ENCODE measurements around the gene ODAD3. TPM values are rescaled to one million over a fixed set of nuclear protein-coding genes. Genes with fewer than 3 reads are reported as not detected.

Gene ODAD3
- total and polyA plus RNA-seq, 2 donors (not counting 1 experiment from before 2014, with no cell fraction given), result 0.18 to 0.62 TPM

DNA sequence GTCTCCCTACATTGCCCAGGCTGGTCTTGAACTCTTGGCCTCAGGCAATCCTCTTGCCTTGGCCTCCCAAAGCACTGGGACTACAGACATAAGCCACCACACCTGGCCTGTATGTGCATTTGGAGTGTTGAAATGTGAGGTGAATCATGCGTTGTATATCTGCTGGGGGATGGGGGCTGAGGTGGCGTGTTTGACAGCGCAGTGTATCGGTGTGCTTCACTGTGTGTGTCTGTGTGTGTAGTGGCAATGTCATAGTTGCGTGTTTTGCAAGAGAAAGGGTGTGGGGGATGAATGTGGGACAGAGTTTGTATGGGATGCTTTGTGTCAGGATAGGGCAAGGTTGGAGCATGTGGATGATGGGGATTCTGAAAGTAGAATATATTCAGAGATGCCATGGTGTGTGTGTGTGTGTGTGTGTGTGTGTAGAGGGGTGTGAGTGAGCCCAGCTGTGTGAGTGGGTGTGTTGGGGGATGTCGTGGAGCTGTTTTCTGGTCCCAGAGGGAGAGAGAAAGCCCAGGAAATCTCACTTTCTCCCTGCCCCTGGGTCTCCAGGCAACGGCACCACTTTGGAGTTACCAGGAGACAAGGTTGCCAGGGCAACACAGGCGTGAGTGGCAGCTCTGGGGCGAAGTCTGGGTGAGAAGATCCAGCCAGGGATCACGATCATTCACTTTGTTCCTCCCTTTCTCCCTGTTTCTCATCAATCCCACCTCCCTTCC is 61.6 kb downstream of the ODAD3 start:
- peak overlapping the region; percentile 84 for H2AFZ ChIP-seq (ENCODE audit: insufficient read depth, low read depth, low read length, poor library complexity, severe bottlenecking)
- peaks cover 16% of the 10 kb centered on the region for H3K79me2 ChIP-seq (ENCODE audit: control insufficient read depth, insufficient read depth, low read length)
- peaks cover 27 to 32% of the 10 kb centered on the region in 2 donors for H3K4me1 ChIP-seq (ENCODE audit: control insufficient read depth in 2 of 2, insufficient read depth in 2 of 2, low read length in 2 of 2)
- no peaks in the 10 kb centered on the region for H4K20me1 ChIP-seq (ENCODE audit: control insufficient read depth, insufficient read depth, low read length, poor library complexity, severe bottlenecking)
- no peaks in the 10 kb centered on the region for H3K9me3 ChIP-seq (ENCODE audit: control extremely low read depth in 1 of 3, control insufficient read depth in 2 of 3, insufficient read depth in 1 of 3, low read length in 2 of 3)
- no peak overlapping the region for H3K27ac ChIP-seq (ENCODE audit: low read length in 2 of 2)
- intact Hi-C loops (cut with micrococcal nuclease), result loop anchor here (10.0 kb wide), 1 partner anchor 1559 kb away; the partner anchor contains the start of gene FBXL12
- H3K4me1 Mint-ChIP-seq, result peaks cover 14% of the 10 kb centered on the region
- CTCF ChIA-PET, result interaction anchor here (1.1 to 4.6 kb wide), 2 partner anchors 62 to 109 kb away, joined by 4 to 37 read pairs; partner anchors contain the start of genes ODAD3 and PRKCSH
- POLR2A ChIA-PET, result interaction anchor here (0.6 to 2.5 kb wide), 4 partner anchors 21 to 62 kb away, joined by 3 to 23 read pairs (median 4); partner anchors contain the start of genes CCDC159, ODAD3, PRKCSH and RAB3D
- H3K9me3 Mint-ChIP-seq (ENCODE audit: insufficient read depth), result no peaks in the 10 kb centered on the region
- no peaks in the 10 kb centered on the region for H3K27me3 Mint-ChIP-seq
- TF ChIP-seq, protein P1, sequence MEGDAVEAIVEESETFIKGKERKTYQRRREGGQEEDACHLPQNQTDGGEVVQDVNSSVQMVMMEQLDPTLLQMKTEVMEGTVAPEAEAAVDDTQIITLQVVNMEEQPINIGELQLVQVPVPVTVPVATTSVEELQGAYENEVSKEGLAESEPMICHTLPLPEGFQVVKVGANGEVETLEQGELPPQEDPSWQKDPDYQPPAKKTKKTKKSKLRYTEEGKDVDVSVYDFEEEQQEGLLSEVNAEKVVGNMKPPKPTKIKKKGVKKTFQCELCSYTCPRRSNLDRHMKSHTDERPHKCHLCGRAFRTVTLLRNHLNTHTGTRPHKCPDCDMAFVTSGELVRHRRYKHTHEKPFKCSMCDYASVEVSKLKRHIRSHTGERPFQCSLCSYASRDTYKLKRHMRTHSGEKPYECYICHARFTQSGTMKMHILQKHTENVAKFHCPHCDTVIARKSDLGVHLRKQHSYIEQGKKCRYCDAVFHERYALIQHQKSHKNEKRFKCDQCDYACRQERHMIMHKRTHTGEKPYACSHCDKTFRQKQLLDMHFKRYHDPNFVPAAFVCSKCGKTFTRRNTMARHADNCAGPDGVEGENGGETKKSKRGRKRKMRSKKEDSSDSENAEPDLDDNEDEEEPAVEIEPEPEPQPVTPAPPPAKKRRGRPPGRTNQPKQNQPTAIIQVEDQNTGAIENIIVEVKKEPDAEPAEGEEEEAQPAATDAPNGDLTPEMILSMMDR (IDR thresholded peaks at IDR 0.05), result no peak
- no peak for TF ChIP-seq EZH2 (IDR thresholded peaks at IDR 0.05; ENCODE audit: borderline replicate concordance, insufficient read depth, low read depth, low read length, poor library complexity, severe bottlenecking)
- WGBS (ENCODE audit: insufficient coverage), result 58% methylated on average over 10 of the region's 10 CpGs
- H3K4me3 Mint-ChIP-seq, result peak overlapping the region; percentile 74
- H3K27ac Mint-ChIP-seq, result peak overlapping the region; percentile 69
- no peak for ATAC-seq (ENCODE audit: low read depth)
- no peaks in the 10 kb centered on the region for H3K27me3 ChIP-seq (replicated peaks in 1 of 4; ENCODE audit: control extremely low read depth in 1 of 4, control insufficient read depth in 3 of 4, insufficient read depth in 4 of 4, low read length in 3 of 4)
- H3K4me2 ChIP-seq (replicated peaks; ENCODE audit: low read depth, low read length, poor library complexity, severe bottlenecking), result peak overlapping the region; percentile 96
- H3K36me3 ChIP-seq (replicated peaks in 1 of 2; ENCODE audit: control extremely low read depth in 1 of 2, control insufficient read depth in 1 of 2, extremely low read depth in 1 of 2, insufficient read depth in 2 of 2, low read length in 1 of 2), result peaks cover 0 to 10% of the 10 kb centered on the region in 2 experiments
- no peak overlapping the region for H3K9ac ChIP-seq (ENCODE audit: low read length)
- no peak for DNase-seq
- H3K4me3 ChIP-seq (ENCODE audit: control extremely low read depth in 1 of 5, extremely low read depth in 1 of 5, insufficient read depth in 1 of 5, low read depth in 2 of 5, low read length in 4 of 5), result no peak overlapping the region

DNA sequence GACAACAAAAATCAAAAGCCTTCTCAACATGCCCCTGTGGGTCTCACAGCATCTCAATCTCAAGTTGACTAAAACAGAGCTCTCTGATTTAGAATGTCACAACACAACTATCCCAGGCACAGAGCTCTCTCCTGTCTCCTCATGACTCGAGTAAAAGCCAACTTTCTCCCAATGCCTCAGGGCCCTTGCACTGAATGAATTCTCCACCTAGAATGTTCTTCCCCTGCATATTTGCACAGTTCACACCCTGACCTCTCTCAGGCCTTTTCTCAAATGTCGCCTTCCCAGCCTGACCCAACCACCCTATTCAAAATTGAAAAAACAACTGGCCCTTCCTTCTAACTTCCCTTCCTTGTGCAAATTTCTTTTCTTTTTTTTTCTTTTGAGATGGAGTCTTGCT is 64.2 kb downstream of the ODAD3 start:
- no peak for TF ChIP-seq EZH2 (IDR thresholded peaks at IDR 0.05; ENCODE audit: borderline replicate concordance, insufficient read depth, low read depth, low read length, poor library complexity, severe bottlenecking)
- TF ChIP-seq, protein P1 (IDR thresholded peaks at IDR 0.05), result no peak
- 94% methylated on average over 2 of the region's 2 CpGs for WGBS (ENCODE audit: insufficient coverage)
- Histone ChIP-seq H2AFZ (ENCODE audit: insufficient read depth, low read depth, low read length, poor library complexity, severe bottlenecking) (no peak overlapping the region), H3K79me2 (ENCODE audit: control insufficient read depth, insufficient read depth, low read length) (peaks cover 5% of the 10 kb centered on the region), H4K20me1 (ENCODE audit: control insufficient read depth, insufficient read depth, low read length, poor library complexity, severe bottlenecking) (no peaks in the 10 kb centered on the region), H3K4me1 (ENCODE audit: control insufficient read depth in 2 of 2, insufficient read depth in 2 of 2, low read length in 2 of 2) (peaks cover 13 to 15% of the 10 kb centered on the region in 2 donors), H3K4me3 (ENCODE audit: control extremely low read depth in 1 of 5, extremely low read depth in 1 of 5, insufficient read depth in 1 of 5, low read depth in 2 of 5, low read length in 4 of 5) (no peak overlapping the region), H3K9me3 (ENCODE audit: control extremely low read depth in 1 of 3, control insufficient read depth in 2 of 3, insufficient read depth in 1 of 3, low read length in 2 of 3) (no peaks in the 10 kb centered on the region), H3K9ac (ENCODE audit: low read length) (no peak overlapping the region), H3K4me2 (replicated peaks; ENCODE audit: low read depth, low read length, poor library complexity, severe bottlenecking) (no peak overlapping the region), H3K27ac (ENCODE audit: low read length in 2 of 2) (no peak overlapping the region), H3K27me3 (replicated peaks in 1 of 4; ENCODE audit: control extremely low read depth in 1 of 4, control insufficient read depth in 3 of 4, insufficient read depth in 4 of 4, low read length in 3 of 4) (no peaks in the 10 kb centered on the region), H3K36me3 (replicated peaks in 1 of 2; ENCODE audit: control extremely low read depth in 1 of 2, control insufficient read depth in 1 of 2, extremely low read depth in 1 of 2, insufficient read depth in 2 of 2, low read length in 1 of 2) (peaks cover 0 to 19% of the 10 kb centered on the region in 2 experiments)
- H3K27ac Mint-ChIP-seq, result no peak overlapping the region
- ChIA-PET POLR2A (interaction anchor here (0.6 kb wide), 1 partner anchor 211 kb away, joined by 8 read pairs; no protein-coding TSS in a partner anchor), CTCF (no interaction called here)
- H3K4me1 Mint-ChIP-seq, result peaks cover 4% of the 10 kb centered on the region
- H3K9me3 Mint-ChIP-seq (ENCODE audit: insufficient read depth), result no peaks in the 10 kb centered on the region
- intact Hi-C loops (cut with micrococcal nuclease), result loop anchor here (10.0 kb wide), 1 partner anchor 1556 kb away; the partner anchor contains the start of gene FBXL12
- no peaks in the 10 kb centered on the region for H3K27me3 Mint-ChIP-seq
- no peak overlapping the region for H3K4me3 Mint-ChIP-seq
- no peak for DNase-seq
- ATAC-seq (ENCODE audit: low read depth), result no peak
